Erythroblast (primary cell): ENCODE measurements around the gene FAM184A.

Experiments used
- GATA1 ChIP-seq: IDR thresholded peaks from 2 replicates; pipeline ENCODE4 v1.6.1; 2011; ENCODE audit warnings: low read depth, mild to moderate bottlenecking, control low read depth, low read length, moderate library complexity
- POLR2A ChIP-seq: IDR thresholded peaks from 2 replicates; pipeline ENCODE4 v1.6.1; 2011; ENCODE audit warnings: mild to moderate bottlenecking, low read length

- no peak for TF ChIP-seq POLR2A
- TF ChIP-seq GATA1: no peak
Observed at GRCh38 chr6:119012521-119012920, 65.9 kb downstream of the FAM184A start.
